ENCODE measurements around the gene SLC24A3. TPM values are rescaled to one million over a fixed set of nuclear protein-coding genes. Genes with fewer than 3 reads are reported as not detected.

Gene SLC24A3
- total RNA-seq, 4 donors from 2014 or later = 1.6 to 38.8 (median 3.7) TPM

DNA sequence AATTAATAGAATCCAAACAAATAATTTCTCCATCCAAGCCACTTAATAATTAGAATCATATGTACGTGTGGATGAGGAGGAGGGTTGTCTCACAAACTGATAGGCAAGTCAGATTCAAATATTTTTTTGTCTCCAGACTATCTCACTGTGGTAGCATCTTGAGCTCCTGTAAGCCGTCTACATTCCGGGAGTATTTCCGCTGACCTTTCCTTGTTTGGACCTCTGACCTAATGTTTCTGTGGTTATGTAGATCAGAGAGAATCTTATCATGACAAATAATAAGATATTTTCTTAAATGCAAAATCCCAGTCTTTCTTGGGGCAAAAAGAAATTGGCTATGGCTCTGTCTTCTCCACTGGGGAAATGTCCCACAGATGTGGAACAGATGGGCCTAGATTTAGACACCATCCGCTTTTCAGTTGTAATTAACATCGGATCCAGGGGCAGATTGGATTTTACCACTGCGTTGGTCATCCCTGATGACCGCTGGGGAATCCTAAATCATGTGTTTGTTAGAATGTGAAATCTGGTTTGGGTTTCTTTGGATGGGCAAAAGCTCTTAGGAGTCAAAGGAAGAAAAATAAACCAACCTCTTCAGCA is 348.5 kb downstream of the SLC24A3 start:
- H3K9me3 ChIP-seq = no peaks in the 10 kb centered on the region
- H3K4me1 ChIP-seq = no peaks in the 10 kb centered on the region

DNA sequence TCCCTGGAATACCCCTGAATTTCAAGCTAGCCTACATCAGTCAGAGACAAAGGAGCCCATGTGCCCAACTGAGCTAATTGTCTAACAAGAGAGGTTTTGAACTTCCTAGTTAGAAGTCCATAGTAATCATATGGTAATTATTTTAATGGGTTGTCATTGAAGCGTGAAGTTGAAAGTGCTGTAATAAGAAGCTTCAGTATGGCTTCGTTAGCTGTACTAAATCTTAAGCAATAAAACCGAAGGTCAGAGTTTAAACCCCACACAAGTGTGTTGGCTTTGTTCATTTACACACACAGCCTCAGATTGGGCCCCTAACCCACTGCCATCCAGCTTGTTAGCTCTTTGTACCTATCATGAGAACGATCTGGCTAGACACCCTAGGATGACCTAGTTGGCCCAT is 350.0 kb downstream of the SLC24A3 start:
- H3K9me3 ChIP-seq = no peaks in the 10 kb centered on the region
- H3K4me1 ChIP-seq = no peaks in the 10 kb centered on the region
- H3K27ac ChIP-seq = no peak overlapping the region
- no peaks in the 10 kb centered on the region for H3K36me3 ChIP-seq
- no peaks in the 10 kb centered on the region for H3K27me3 ChIP-seq
- TF ChIP-seq, protein P1, sequence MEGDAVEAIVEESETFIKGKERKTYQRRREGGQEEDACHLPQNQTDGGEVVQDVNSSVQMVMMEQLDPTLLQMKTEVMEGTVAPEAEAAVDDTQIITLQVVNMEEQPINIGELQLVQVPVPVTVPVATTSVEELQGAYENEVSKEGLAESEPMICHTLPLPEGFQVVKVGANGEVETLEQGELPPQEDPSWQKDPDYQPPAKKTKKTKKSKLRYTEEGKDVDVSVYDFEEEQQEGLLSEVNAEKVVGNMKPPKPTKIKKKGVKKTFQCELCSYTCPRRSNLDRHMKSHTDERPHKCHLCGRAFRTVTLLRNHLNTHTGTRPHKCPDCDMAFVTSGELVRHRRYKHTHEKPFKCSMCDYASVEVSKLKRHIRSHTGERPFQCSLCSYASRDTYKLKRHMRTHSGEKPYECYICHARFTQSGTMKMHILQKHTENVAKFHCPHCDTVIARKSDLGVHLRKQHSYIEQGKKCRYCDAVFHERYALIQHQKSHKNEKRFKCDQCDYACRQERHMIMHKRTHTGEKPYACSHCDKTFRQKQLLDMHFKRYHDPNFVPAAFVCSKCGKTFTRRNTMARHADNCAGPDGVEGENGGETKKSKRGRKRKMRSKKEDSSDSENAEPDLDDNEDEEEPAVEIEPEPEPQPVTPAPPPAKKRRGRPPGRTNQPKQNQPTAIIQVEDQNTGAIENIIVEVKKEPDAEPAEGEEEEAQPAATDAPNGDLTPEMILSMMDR (IDR thresholded peaks at IDR 0.05) = no peak
- TF ChIP-seq POLR2A (IDR thresholded peaks at IDR 0.05) = no peak
- no peak overlapping the region for H3K4me3 ChIP-seq
- DNase-seq = no peak

More for the DNA sequence above, 348.5 kb downstream of the SLC24A3 start:
- TF ChIP-seq POLR2A (IDR thresholded peaks at IDR 0.05) = no peak
- TF ChIP-seq, protein P1 (IDR thresholded peaks at IDR 0.05) = no peak
- H3K4me3 ChIP-seq = no peak overlapping the region
- H3K27me3 ChIP-seq = no peaks in the 10 kb centered on the region
- DNase-seq = no peak
- H3K36me3 ChIP-seq = no peaks in the 10 kb centered on the region
- no peak overlapping the region for H3K27ac ChIP-seq

DNA sequence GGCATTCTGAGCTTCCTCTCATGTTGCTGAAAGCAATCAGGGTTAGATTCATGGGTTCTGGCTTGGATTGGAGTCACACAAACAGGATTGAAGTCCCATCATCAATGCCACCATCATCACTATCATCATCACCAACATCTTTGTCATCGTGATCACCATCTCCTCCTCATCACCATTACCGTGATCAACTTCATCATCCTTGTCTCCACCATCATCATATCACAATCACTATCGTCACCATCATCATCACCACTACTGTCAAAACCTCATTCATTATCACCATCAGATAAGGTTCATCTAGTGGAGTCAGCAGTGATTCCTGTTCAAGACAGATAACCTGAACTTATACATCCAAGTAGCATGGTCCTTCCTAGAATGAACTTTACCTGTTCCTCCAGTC is 351.8 kb downstream of the SLC24A3 start:
- Histone ChIP-seq H3K9me3 (no peaks in the 10 kb centered on the region), H3K36me3 (no peaks in the 10 kb centered on the region), H3K27me3 (no peaks in the 10 kb centered on the region), H3K27ac (no peak overlapping the region), H3K4me1 (no peaks in the 10 kb centered on the region), H3K4me3 (no peak overlapping the region)
- TF ChIP-seq, protein P1 (IDR thresholded peaks at IDR 0.05) = no peak
- TF ChIP-seq POLR2A (IDR thresholded peaks at IDR 0.05) = no peak
- no peak for DNase-seq

DNA sequence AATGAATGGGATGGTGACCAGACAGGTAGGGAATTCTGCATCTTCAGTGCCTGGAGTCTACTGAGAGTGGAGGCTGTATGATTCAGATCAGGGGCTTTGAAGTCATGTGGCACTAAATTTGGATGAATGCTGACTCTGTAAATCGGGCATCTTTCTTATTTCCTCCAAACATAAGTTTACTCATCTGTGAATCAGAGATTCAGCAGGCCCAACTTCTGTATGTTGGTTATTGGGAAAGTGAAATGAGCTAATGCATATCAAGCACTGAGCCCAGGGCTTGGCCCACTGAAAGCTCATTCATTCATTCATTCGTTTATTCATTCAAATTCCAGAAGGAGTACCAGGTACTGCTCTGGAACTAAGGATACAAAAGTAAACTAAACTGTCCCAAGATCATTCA is 353.3 kb downstream of the SLC24A3 start:
- H3K36me3 ChIP-seq = no peaks in the 10 kb centered on the region
- TF ChIP-seq POLR2A (IDR thresholded peaks at IDR 0.05) = no peak
- TF ChIP-seq, protein P1 (IDR thresholded peaks at IDR 0.05) = no peak
- DNase-seq = no peak
- H3K27me3 ChIP-seq = no peaks in the 10 kb centered on the region
- H3K4me3 ChIP-seq = no peak overlapping the region
- H3K4me1 ChIP-seq = no peaks in the 10 kb centered on the region
- H3K27ac ChIP-seq = no peak overlapping the region
- H3K9me3 ChIP-seq = no peaks in the 10 kb centered on the region

DNA sequence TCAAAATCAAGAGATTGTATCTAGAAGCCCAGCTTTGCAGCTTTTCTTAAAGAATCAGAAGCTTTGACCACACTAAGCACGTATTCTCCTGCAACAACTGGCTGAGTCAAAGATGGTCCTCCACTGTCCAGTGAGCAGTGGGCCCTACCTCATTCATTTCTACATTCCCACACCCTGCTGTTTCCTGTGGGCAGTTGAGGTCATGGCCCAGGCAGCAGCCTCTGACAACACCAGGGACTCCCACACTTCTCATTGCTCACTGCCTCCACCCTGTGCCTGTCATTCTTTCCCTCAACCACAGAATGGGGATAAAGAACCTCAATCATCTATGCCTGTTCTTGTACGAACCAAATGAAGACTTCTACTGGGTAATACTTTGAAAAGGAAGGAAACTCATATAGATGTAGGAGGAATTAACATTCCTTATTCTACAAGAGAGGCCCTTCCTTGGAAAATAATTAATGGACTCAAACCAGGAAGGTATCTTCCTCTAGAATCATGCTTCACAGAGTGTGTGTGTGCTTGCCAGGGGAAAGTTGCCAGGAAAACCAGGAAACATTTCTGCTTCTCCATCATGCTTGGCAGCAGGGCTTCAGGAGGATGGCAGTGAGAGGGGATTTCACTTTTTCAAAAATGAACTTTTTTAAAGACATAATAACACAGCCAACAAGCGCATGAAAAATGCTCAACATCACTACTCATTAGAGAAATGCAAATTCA is 353.9 kb downstream of the SLC24A3 start:
- Histone ChIP-seq H3K36me3 (no peaks in the 10 kb centered on the region), H3K4me1 (no peaks in the 10 kb centered on the region), H3K27me3 (no peaks in the 10 kb centered on the region), H3K4me3 (no peak overlapping the region), H3K9me3 (no peaks in the 10 kb centered on the region), H3K27ac (no peak overlapping the region)
- no peak for DNase-seq
- TF ChIP-seq POLR2A (IDR thresholded peaks at IDR 0.05) = no peak
- TF ChIP-seq, protein P1 (IDR thresholded peaks at IDR 0.05) = no peak
